Transverse colon (tissue), 4 donors: Measurements from ENCODE around the gene PDCD1. TPM values are rescaled to one million over a fixed set of nuclear protein-coding genes. Genes with fewer than 3 reads are reported as not detected.

Source experiments
- DNase-seq: peaks from one replicate; pipeline ENCODE4 v3.0.0-alpha.2; 2019
- H3K27ac ChIP-seq, 4 donors: fragments of 200-600 bp; sonication (generic); 2 replicates each; pipeline ENCODE4 v1.5.1; 2016 to 2018; ENCODE audit warnings: inconsistent platforms in 4 of 4
- H3K27me3 ChIP-seq: fragments of 200-600 bp; sonication (generic); 2 replicates; pipeline ENCODE4 v1.5.1; 2017; ENCODE audit warnings: inconsistent platforms
- H3K36me3 ChIP-seq, 4 donors: fragments of 200-600 bp; sonication (generic); 2 replicates each; pipeline ENCODE4 v1.5.1; 2017 to 2019; ENCODE audit warnings: inconsistent platforms in 4 of 4
- H3K4me1 ChIP-seq, 4 donors: fragments of 200-600 bp; sonication (generic); 2 replicates each; pipeline ENCODE4 v1.5.1; 2017 to 2020; ENCODE audit warnings: inconsistent platforms in 4 of 4
- H3K4me3 ChIP-seq, 4 donors: fragments of 200-600 bp; sonication (generic); 1 replicate in 1 of 4; 2 replicates in 3 of 4; pipeline versions ENCODE4 v1.5.1 to v1.6.1; 2017 to 2019; ENCODE audit warnings: inconsistent platforms in 4 of 4
- H3K9me3 ChIP-seq, 2 donors: fragments of 200-600 bp; sonication (generic); 2 replicates each; pipeline ENCODE4 v1.5.1; 2017 to 2019; ENCODE audit warnings: inconsistent platforms in 2 of 2
- CTCF ChIP-seq, 5 experiments: fragments of 200-600 bp in 3 of 5; fragments of 450-650 bp in 2 of 5; sonication (generic) in 3 of 5; IDR thresholded peaks; 1 replicate in 2 of 5; 2 replicates in 3 of 5; pipeline ENCODE4 v1.5.1; 2016 to 2017; ENCODE audit warnings: antibody characterized with exemption in 5 of 5, inconsistent platforms in 3 of 5, mild to moderate bottlenecking in 2 of 5, moderate library complexity in 1 of 5
- EP300 ChIP-seq: sonication (generic); formaldehyde crosslinking; IDR thresholded peaks from one replicate; pipeline ENCODE4 v1.6.1; 2017; ENCODE audit warnings: antibody characterized with exemption, low read depth
- POLR2A ChIP-seq: fragments of 450-650 bp; IDR thresholded peaks from one replicate; pipeline ENCODE4 v1.6.1; 2016; ENCODE audit warnings: antibody characterized with exemption, mild to moderate bottlenecking, moderate library complexity
- POLR2AphosphoS5 ChIP-seq, 3 donors: sonication (generic); formaldehyde crosslinking; IDR thresholded peaks; one replicate each; pipeline ENCODE4 v1.6.1; 2016; ENCODE audit warnings: antibody characterized with exemption in 3 of 3
- WGBS, 2 donors: methylation state at CpG; one replicate each; pipeline ENCODE4 v1.1.5; 2018; ENCODE audit warnings: low coverage in 1 of 2; 5-methylcytosine and 5-hydroxymethylcytosine counted together
- in situ Hi-C, 4 donors: fragments of 200-750 bp; cut with MboI; loops; one replicate each; pipeline versions ENCODE4 v1.15.0 to v1.15.1; 2017; ENCODE audit warnings: low sequenced_read_pairs in 3 of 4, low pct_ligation_motif_present in 1 of 4, low pct_unique_long_range_greater_than_20kb in 1 of 4
- intact Hi-C: fragments of 100-400 bp; cut with DNase I; formaldehyde crosslinking; loops from one replicate; pipeline ENCODE4 v1.15.1; 2023; ENCODE audit warnings: low total_unique reads
- total RNA-seq, 4 donors: library from RNA; depleted of rRNA; stranded (reverse); fragments of >200 nt; gene quantifications; one replicate each; pipeline ENCODE4 v1.1.0, GENCODE V29; 2016

The PDCD1 gene
- total RNA-seq, 4 donors from 2014 or later: 0.55 to 0.64 TPM; not detected in 2

GRCh38 chr2:241848761-241849615 is 9.7 kb downstream of the PDCD1 start:
- in situ Hi-C loops: no loop called here
- H3K36me3 ChIP-seq: no peaks in the 10 kb centered on the region

GRCh38 chr2:241846406-241846805 is 12.3 kb downstream of the PDCD1 start:
- Histone ChIP-seq H3K4me1 (peaks cover 0 to 20% (median 13%) of the 10 kb centered on the region in 4 donors), H3K4me3 (no peak overlapping the region), H3K27me3 (no peaks in the 10 kb centered on the region), H3K27ac (no peak overlapping the region), H3K36me3 (no peaks in the 10 kb centered on the region), H3K9me3 (no peaks in the 10 kb centered on the region)
- intact Hi-C loops (loop anchor here (5.0 kb wide), 1 partner anchor 859 kb away; no protein-coding TSS in a partner anchor), in situ Hi-C loops (no loop called here)
- no peak for DNase-seq
- no peak for TF ChIP-seq POLR2A
- TF ChIP-seq EP300: no peak
- no peak for TF ChIP-seq CTCF (IDR thresholded peaks at IDR 0.05)
- TF ChIP-seq POLR2AphosphoS5 (IDR thresholded peaks at IDR 0.05): no peak
- 74 to 88% methylated on average over 9 to 20 of the region's 22 CpGs for WGBS, 2 donors

More at GRCh38 chr2:241848761-241849615, 9.7 kb downstream of the PDCD1 start:
- no peak for DNase-seq
- no peak overlapping the region for H3K27ac ChIP-seq
- H3K9me3 ChIP-seq: no peaks in the 10 kb centered on the region
- intact Hi-C loops: loop anchor here (5.0 kb wide), 1 partner anchor 862 kb away; no protein-coding TSS in a partner anchor
- H3K27me3 ChIP-seq: no peaks in the 10 kb centered on the region
- H3K4me1 ChIP-seq: peaks cover 0 to 12% (median 10%) of the 10 kb centered on the region in 4 donors
- 88% methylated on average over 30 of the region's 39 CpGs; no CpG with 5 or more reads in 1 of the 2 donors for WGBS, 2 donors
- TF ChIP-seq CTCF (IDR thresholded peaks at IDR 0.05) (no peak), EP300 (no peak), POLR2AphosphoS5 (IDR thresholded peaks at IDR 0.05) (no peak), POLR2A (no peak)
- H3K4me3 ChIP-seq: no peak overlapping the region

GRCh38 chr2:241844831-241845578 is 13.7 kb downstream of the PDCD1 start:
- peak overlapping the region in 2 of 4 donors; percentile 35 to 48 for H3K4me3 ChIP-seq
- no peak for DNase-seq
- WGBS, 2 donors: 83 to 86% methylated on average over 8 to 33 of the region's 37 CpGs
- no peaks in the 10 kb centered on the region for H3K27me3 ChIP-seq
- TF ChIP-seq POLR2A (no peak), POLR2AphosphoS5 (IDR thresholded peaks at IDR 0.05) (no peak), EP300 (no peak), CTCF (IDR thresholded peaks at IDR 0.05) (no peak)
- peaks cover 0 to 20% (median 13%) of the 10 kb centered on the region in 4 donors for H3K4me1 ChIP-seq
- H3K27ac ChIP-seq: peak overlapping the region in 1 of 4 donors; percentile 63
- intact Hi-C loops: loop anchor here (5.0 kb wide), 1 partner anchor 858 kb away; no protein-coding TSS in a partner anchor
- no peaks in the 10 kb centered on the region for H3K36me3 ChIP-seq
- H3K9me3 ChIP-seq: no peaks in the 10 kb centered on the region
- in situ Hi-C loops: no loop called here
